Measurements from ENCODE around the gene TMEM253. TPM values are rescaled to one million over a fixed set of nuclear protein-coding genes. Genes with fewer than 3 reads are reported as not detected.

The TMEM253 gene
- total RNA-seq, 1 donor: 0.27 TPM

DNA sequence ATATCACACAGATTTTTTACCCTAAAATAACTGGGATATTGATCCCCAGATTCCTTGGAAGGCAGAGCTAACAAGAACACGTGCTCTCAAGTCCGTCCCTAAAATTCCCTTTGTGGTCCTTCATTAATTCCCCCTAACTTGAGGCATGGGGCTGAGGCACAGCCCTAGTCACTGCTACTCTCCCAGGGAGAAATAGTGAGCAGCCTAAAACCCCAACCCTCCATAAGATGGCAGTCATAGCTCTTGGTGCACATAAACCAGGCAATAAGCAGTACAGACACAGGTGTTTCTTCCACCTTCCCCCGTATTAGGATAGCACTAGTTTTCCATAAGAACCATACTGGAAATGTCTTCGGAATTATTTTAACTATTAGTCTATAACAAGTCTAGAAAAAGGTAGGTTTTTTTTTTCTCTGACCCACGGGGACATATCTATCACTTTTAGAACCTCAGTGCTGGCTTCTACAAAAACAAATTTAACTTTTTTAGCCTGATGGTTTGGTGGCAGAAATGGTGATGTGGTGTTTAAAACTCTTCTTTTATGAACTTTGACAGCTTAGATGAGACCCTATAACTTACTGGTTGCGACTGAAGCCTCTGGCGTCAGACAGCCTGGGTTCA is 33.9 kb upstream of the TMEM253 start:
- TF ChIP-seq, protein P1, sequence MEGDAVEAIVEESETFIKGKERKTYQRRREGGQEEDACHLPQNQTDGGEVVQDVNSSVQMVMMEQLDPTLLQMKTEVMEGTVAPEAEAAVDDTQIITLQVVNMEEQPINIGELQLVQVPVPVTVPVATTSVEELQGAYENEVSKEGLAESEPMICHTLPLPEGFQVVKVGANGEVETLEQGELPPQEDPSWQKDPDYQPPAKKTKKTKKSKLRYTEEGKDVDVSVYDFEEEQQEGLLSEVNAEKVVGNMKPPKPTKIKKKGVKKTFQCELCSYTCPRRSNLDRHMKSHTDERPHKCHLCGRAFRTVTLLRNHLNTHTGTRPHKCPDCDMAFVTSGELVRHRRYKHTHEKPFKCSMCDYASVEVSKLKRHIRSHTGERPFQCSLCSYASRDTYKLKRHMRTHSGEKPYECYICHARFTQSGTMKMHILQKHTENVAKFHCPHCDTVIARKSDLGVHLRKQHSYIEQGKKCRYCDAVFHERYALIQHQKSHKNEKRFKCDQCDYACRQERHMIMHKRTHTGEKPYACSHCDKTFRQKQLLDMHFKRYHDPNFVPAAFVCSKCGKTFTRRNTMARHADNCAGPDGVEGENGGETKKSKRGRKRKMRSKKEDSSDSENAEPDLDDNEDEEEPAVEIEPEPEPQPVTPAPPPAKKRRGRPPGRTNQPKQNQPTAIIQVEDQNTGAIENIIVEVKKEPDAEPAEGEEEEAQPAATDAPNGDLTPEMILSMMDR (IDR thresholded peaks at IDR 0.05; ENCODE audit: insufficient read depth, low read length): peak; percentile 37
- DNase-seq (ENCODE audit: low read depth): no peak
- no peak overlapping the region for H3K4me3 ChIP-seq (ENCODE audit: low read depth, low read length)

DNA sequence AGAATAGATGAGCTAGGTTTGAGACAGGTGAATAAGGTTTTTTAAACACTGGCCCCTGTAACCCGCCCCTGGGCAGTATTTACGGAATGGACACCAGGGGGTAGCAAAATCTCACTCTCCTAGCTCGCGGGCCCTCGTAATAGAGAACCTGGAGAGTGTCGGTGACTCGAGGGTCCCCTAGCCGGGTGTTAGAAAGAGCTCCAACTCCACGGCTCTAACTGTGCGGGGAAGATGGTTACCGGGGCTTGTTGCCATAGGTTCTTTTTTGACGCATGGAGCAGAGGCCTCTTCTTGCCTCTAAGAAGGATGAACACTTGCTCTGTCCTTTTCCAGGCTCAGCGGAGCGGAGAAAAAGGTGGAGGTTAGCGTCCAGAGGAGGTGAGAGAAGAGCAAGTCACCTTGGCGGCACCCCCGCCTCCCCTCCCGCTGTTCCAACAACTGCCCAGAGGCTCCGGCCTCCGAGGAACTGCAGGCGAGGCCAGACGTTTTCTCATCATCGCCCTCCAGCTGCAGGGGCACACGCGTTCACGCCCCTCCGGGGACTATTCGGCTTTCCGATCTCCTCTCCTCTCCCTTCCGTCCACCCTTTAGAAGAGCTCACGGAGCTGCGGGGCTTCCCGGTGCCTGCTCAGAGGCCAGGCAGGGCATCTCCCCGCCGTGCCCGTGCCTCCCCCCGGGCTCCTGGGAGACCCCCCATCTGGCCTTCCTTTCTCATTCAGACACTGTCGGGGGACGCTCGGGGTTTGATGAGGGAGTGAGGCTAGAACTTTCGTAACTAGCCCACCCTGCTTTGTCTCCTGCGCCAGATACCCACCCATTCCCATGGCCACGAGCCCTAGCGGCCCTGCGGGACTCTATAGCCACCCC is 32.1 kb upstream of the TMEM253 start:
- TF ChIP-seq, protein P1 (IDR thresholded peaks at IDR 0.05; ENCODE audit: insufficient read depth, low read length): peak; percentile 71
- peak; percentile 69 for DNase-seq (ENCODE audit: low read depth)
- H3K4me3 ChIP-seq (ENCODE audit: low read depth, low read length): peak overlapping the region; percentile 81

DNA sequence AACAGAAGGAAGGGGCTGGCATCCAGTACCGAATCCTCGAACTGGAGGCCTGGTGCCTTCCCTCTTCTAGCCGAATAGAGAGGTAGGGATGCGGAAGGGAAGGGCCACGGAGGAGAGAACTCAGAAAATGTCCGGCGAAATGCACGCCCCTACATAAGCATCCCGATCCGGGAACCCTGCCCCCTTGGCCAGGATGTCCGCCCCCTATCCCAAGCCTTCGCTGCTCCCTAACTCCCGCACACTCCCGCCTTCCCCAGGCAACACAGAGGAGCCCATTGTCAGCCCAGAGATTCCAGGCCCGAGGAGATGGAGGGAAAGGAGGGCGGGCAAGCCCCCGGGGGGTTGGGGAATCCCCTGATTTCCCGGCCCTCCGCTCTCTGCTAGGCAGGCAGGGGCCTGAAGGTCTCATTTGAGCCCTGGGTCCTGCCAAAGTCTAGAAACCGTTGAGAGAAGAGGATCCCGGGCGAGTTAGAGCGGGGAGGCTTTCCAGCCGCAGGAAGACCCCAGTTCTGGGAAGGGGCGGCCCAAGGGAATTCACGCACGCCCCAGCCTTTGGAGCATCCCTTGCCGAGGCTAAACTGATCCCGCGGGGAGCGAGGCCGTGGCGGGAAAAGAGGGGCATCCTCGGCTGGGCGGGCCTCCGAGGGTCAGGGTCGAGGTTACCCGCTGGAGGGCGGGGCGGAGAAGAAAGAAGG is 31.3 kb upstream of the TMEM253 start:
- DNase-seq (ENCODE audit: low read depth): peak; percentile 47
- peak overlapping the region; percentile 81 for H3K4me3 ChIP-seq (ENCODE audit: low read depth, low read length)
- TF ChIP-seq, protein P1 (IDR thresholded peaks at IDR 0.05; ENCODE audit: insufficient read depth, low read length): no peak

DNA sequence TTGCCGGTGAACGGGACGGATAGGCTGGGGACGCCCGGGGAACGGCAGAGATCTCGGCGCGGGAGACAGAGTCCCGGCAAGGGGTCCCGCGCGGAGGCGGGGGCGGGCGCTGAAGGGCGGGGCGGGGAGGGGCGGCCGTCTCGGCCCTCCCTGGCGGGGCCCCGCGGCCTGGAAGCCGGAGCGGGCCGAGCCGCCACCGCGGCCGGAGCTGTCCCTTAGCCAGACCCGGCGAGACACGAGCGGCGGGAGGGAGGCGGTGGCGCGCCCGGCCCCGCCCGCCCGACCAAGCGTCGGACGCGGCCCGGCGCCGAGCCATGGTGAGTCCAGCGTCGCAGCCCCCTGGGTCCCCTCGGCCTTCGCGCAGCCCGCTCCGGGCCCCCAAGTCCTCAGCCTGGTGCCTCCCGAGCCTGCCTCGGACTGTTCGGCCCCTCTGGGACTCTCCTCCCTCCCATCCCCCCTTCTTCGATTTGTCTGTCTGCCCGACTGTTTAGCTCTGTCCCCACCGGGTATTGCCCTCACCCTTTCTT is 30.7 kb upstream of the TMEM253 start, which contains the start of gene ARHGEF40:
ARHGEF40 (plus strand) TSS at position 222 of the 527 bp plus-strand sequence; CDS start at position 315, 93 bp downstream.
- peak within 1 kb of the TSS; percentile 81 for H3K4me3 ChIP-seq (ENCODE audit: low read depth, low read length)
- TF ChIP-seq, protein P1 (IDR thresholded peaks at IDR 0.05; ENCODE audit: insufficient read depth, low read length): no peak
- DNase-seq (ENCODE audit: low read depth): peak; percentile 40

DNA sequence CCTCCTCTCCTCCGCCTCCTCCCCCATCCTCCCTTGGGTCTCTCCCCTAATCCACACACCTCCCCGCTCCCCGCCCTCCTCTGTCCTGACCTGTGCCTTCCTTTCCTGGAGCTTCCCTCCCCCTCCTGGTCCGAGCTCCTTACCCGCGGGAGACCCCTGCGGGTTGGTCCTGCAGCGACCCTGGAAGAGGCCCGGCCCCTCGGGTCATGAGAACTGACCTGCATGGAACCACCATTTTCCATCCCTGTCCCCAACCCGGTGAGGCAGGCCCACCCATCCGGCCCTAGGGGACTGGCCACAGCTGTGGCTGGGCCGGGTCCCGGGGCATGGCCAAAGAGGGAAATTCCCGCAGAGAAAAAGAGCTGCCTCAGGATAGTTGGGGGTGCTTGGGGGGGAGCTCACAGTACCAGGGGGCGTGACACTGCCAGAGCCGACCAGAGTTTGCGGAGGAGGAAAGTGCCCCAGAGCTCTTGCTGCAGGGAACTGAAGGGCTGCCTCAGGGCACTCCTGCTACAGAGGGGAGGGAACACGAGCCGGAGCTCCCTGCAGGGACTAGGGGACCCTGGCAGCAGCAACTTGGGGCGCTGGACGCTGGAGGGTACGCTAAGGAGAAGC is 30.1 kb upstream of the TMEM253 start:
- H3K4me3 ChIP-seq (ENCODE audit: low read depth, low read length): peak overlapping the region; percentile 81
- TF ChIP-seq, protein P1 (IDR thresholded peaks at IDR 0.05; ENCODE audit: insufficient read depth, low read length): no peak
- DNase-seq (ENCODE audit: low read depth): peak; percentile 45
